H9 (cell line): ENCODE results near the gene POLD1. TPM values are rescaled to one million over a fixed set of nuclear protein-coding genes. Genes with fewer than 3 reads are reported as not detected.
A peak's percentile ranks its signal among the peaks of the same experiment; 100 is the strongest.
"Not testable (repeated sequence)": the region's sequence is repeated elsewhere in the genome, so short reads cannot be mapped to it uniquely, and the experiment has no call there.

Source experiments
- DNase-seq: peaks from one replicate; pipeline ENCODE4 v3.0.0-alpha.2; 2017
- H2AFZ ChIP-seq: one replicate; pipeline ENCODE4 v1.6.1; 2013; ENCODE audit warnings: mild to moderate bottlenecking, low read length, control low read depth, moderate library complexity
- H2AK5ac ChIP-seq: 2 replicates; pipeline ENCODE4 v1.6.1; 2013; ENCODE audit warnings: low read length, control low read depth, mixed read lengths; ENCODE audit not compliant: insufficient read length
- H2BK120ac ChIP-seq: one replicate; pipeline ENCODE4 v1.6.1; 2013; ENCODE audit warnings: low read depth, mild to moderate bottlenecking, low read length, control low read depth, inconsistent platforms; ENCODE audit not compliant: poor library complexity, severe bottlenecking
- H2BK12ac ChIP-seq: 2 replicates; pipeline ENCODE4 v1.6.1; 2013; ENCODE audit warnings: low read length, control low read depth, mixed read lengths, low read depth; ENCODE audit not compliant: insufficient read length
- H2BK15ac ChIP-seq: 2 replicates; pipeline ENCODE4 v1.6.1; 2013; ENCODE audit warnings: low read depth, low read length, control low read depth
- H2BK20ac ChIP-seq: one replicate; pipeline ENCODE4 v1.6.1; 2013; ENCODE audit warnings: low read depth, mild to moderate bottlenecking, low read length, control low read depth, inconsistent platforms; ENCODE audit not compliant: poor library complexity, severe bottlenecking
- H2BK5ac ChIP-seq: 2 replicates; pipeline ENCODE4 v1.6.1; 2013; ENCODE audit warnings: low read length, control low read depth, mixed read lengths; ENCODE audit not compliant: insufficient read length
- H3K14ac ChIP-seq: 2 replicates; pipeline ENCODE4 v1.6.1; 2013; ENCODE audit warnings: low read length, control low read depth; ENCODE audit not compliant: insufficient read depth
- H3K18ac ChIP-seq: 2 replicates; pipeline ENCODE4 v1.6.1; 2013; ENCODE audit warnings: low read depth, mild to moderate bottlenecking, mixed read lengths, low read length, control low read depth; ENCODE audit not compliant: insufficient read length
- H3K23ac ChIP-seq: 2 replicates; pipeline ENCODE4 v1.6.1; 2013; ENCODE audit warnings: low read length, control low read depth, mixed read lengths, low read depth; ENCODE audit not compliant: insufficient read length
- H3K23me2 ChIP-seq: 2 replicates; pipeline ENCODE4 v1.6.1; 2013; ENCODE audit warnings: low read depth, mild to moderate bottlenecking, mixed read lengths, low read length, control low read depth; ENCODE audit not compliant: insufficient read length, poor library complexity, severe bottlenecking
- H3K27ac ChIP-seq: 2 replicates; pipeline ENCODE4 v1.5.1; 2013; ENCODE audit warnings: low read length, control low read depth, mixed read lengths, low read depth; ENCODE audit not compliant: insufficient read length
- H3K27me3 ChIP-seq: 2 replicates; pipeline ENCODE4 v1.6.1; 2013; ENCODE audit warnings: low read length, control low read depth, inconsistent platforms; ENCODE audit not compliant: insufficient read depth
- H3K4ac ChIP-seq: 2 replicates; pipeline ENCODE4 v1.6.1; 2013; ENCODE audit warnings: low read depth, mild to moderate bottlenecking, control low read depth, inconsistent platforms, low read length, moderate library complexity
- H3K4me1 ChIP-seq: 2 replicates; pipeline ENCODE4 v1.6.1; 2013; ENCODE audit warnings: low read length, control low read depth, inconsistent platforms; ENCODE audit not compliant: insufficient read depth
- H3K4me2 ChIP-seq: 2 replicates; pipeline ENCODE4 v1.6.1; 2013; ENCODE audit warnings: low read length, control low read depth, mixed read lengths; ENCODE audit not compliant: insufficient read length, insufficient read depth
- H3K56ac ChIP-seq: 2 replicates; pipeline ENCODE4 v1.6.1; 2013; ENCODE audit warnings: low read depth, mild to moderate bottlenecking, mixed read lengths, low read length, control low read depth; ENCODE audit not compliant: insufficient read length
- H3K79me1 ChIP-seq: 2 replicates; pipeline ENCODE4 v1.6.1; 2013; ENCODE audit warnings: low read depth, mild to moderate bottlenecking, moderate library complexity, low read length, control low read depth, inconsistent platforms; ENCODE audit not compliant: insufficient read depth, poor library complexity, severe bottlenecking
- H3K79me2 ChIP-seq: 2 replicates; pipeline ENCODE4 v1.6.1; 2013; ENCODE audit warnings: low read length, control low read depth, inconsistent platforms; ENCODE audit not compliant: insufficient read depth
- H3K9ac ChIP-seq: 2 replicates; pipeline ENCODE4 v1.6.1; 2013; ENCODE audit warnings: low read length, control low read depth, mixed read lengths; ENCODE audit not compliant: insufficient read length; ENCODE audit errors: extremely low read depth
- H3K9me3 ChIP-seq: one replicate; pipeline ENCODE4 v1.6.1; 2013; ENCODE audit warnings: low read depth, low read length, inconsistent platforms; ENCODE audit not compliant: control insufficient read depth
- H3T11ph ChIP-seq: one replicate; pipeline ENCODE4 v1.6.1; 2013; ENCODE audit warnings: mild to moderate bottlenecking, low read length, control low read depth, inconsistent platforms
- H4K20me1 ChIP-seq: one replicate; pipeline ENCODE4 v1.6.1; 2013; ENCODE audit not compliant: control insufficient read depth, insufficient read length, insufficient read depth
- H4K5ac ChIP-seq: 2 replicates; pipeline ENCODE4 v1.6.1; 2013; ENCODE audit warnings: low read depth, mild to moderate bottlenecking, mixed read lengths, low read length, control low read depth; ENCODE audit not compliant: insufficient read length
- H4K8ac ChIP-seq: replicated peaks from 2 replicates; pipeline ENCODE4 v1.6.1; 2013; ENCODE audit warnings: low read length, control low read depth, mixed read lengths, low read depth; ENCODE audit not compliant: insufficient read length
- H4K91ac ChIP-seq: 2 replicates; pipeline ENCODE4 v1.6.1; 2013; ENCODE audit warnings: low read depth, mild to moderate bottlenecking, moderate library complexity, mixed read lengths, low read length, control low read depth; ENCODE audit not compliant: insufficient read length
- H3K27ac Mint-ChIP-seq, 3 experiments: 2 replicates in 2 of 3; 3 replicates in 1 of 3; pipeline ENCODE4 v1.8.0; 2020 to 2021; ENCODE audit warnings: mixed read lengths in 3 of 3, mild to moderate bottlenecking in 1 of 3, moderate library complexity in 1 of 3
- H3K27me3 Mint-ChIP-seq: 2 replicates; pipeline ENCODE4 v1.8.0; 2021; ENCODE audit warnings: low read depth, mild to moderate bottlenecking, moderate library complexity, mixed read lengths
- H3K36me3 Mint-ChIP-seq, 3 experiments: 2 replicates in 2 of 3; 3 replicates in 1 of 3; pipeline ENCODE4 v1.8.0; 2020 to 2021; ENCODE audit warnings: low read depth in 3 of 3, mixed read lengths in 3 of 3; ENCODE audit not compliant: insufficient read depth in 1 of 3
- H3K4me1 Mint-ChIP-seq, 2 experiments: 2 replicates each; pipeline ENCODE4 v1.8.0; 2020; ENCODE audit warnings: mixed read lengths in 2 of 2
- H3K4me3 Mint-ChIP-seq, 2 experiments: 2 replicates in 1 of 2; 3 replicates in 1 of 2; pipeline ENCODE4 v1.8.0; 2020 to 2021; ENCODE audit warnings: mild to moderate bottlenecking in 2 of 2, mixed read lengths in 2 of 2, moderate library complexity in 1 of 2
- H3K9me3 Mint-ChIP-seq, 2 experiments: 2 replicates in 1 of 2; 3 replicates in 1 of 2; pipeline ENCODE4 v1.8.0; 2020; ENCODE audit warnings: mild to moderate bottlenecking in 2 of 2, mixed read lengths in 2 of 2, moderate library complexity in 1 of 2
- WGBS: extraction: QIAGEN DNeasy Blood & Tissue Kit; methylation state at CpG from one replicate; pipeline ENCODE4 v1.1.7; 2013; ENCODE audit warnings: missing lambda C conversion rate, low lambda C conversion rate, mixed read lengths; ENCODE audit not compliant: insufficient read length; ENCODE audit errors: extremely low coverage; 5-methylcytosine and 5-hydroxymethylcytosine counted together
- total RNA-seq: library from RNA; stranded (reverse); gene quantifications from 2 replicates; pipeline ENCODE4 v1.2.1, GENCODE V29; 2021
- TF ChIP-seq, protein P1 (sequence below): fragments of 200-600 bp; sonication (generic); conservative IDR thresholded peaks from 3 replicates; pipeline ENCODE4 v1.8.0; 2021; ENCODE audit warnings: antibody characterized with exemption, mild to moderate bottlenecking

The POLD1 gene
- total RNA-seq, 1 experiment from 2014 or later, result 165 TPM

DNA sequence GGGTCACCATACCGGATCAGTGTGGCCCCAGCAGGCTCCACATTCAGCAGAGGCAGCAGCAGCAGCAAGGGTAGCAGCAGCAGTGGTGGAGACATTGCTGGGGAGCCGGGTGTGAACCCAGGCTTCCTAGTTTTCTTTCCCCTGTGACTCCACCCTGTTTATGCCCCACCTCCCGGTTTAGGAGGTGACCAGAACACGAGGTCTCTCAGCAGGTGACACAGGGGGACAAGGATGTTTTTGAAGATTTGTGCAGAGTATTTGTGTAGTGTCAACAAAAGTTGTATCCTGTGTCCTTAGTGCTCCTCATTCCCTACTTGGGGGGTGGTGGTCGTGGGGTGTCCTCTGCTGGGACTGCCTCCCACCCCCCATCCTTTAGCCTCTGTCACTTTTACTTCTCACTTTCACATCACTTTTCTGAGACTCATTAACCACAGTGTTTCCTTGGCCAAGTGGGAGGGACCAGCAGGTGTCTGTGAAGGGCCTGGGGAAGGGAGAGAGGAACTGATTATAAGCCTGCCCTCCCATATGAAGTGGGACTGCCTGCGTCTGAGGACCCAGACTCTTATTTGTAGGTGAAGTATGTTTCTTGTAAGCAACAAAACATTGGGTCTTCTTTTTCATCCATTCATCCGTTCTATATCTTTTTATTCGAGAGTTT, 39.4 kb upstream of the POLD1 start:
- Histone ChIP-seq H2AFZ (no peak overlapping the region), H4K91ac (no peak overlapping the region), H3K27me3 (no peaks in the 10 kb centered on the region), H3K9me3 (no peaks in the 10 kb centered on the region), H3K4me1 (no peaks in the 10 kb centered on the region), H3K79me2 (no peaks in the 10 kb centered on the region), H3K27ac (no peak overlapping the region), H3K79me1 (no peaks in the 10 kb centered on the region), H2BK12ac (no peak overlapping the region), H3K9ac (no peak overlapping the region), H3K14ac (no peak overlapping the region), H3K4me2 (no peak overlapping the region), H3T11ph (no peak overlapping the region), H2BK15ac (no peak overlapping the region), H2BK20ac (no peak overlapping the region), H4K20me1 (no peaks in the 10 kb centered on the region), H3K23ac (no peak overlapping the region), H4K5ac (no peak overlapping the region), H3K23me2 (no peaks in the 10 kb centered on the region), H3K18ac (no peak overlapping the region), H2BK5ac (no peak overlapping the region), H4K8ac (no peak overlapping the region), H2BK120ac (no peak overlapping the region), H3K56ac (no peak overlapping the region), H3K4ac (no peak overlapping the region), H2AK5ac (no peak overlapping the region)
- no CpG with 5 or more reads among the region's 8 CpGs for WGBS
- Mint-ChIP-seq H3K27me3 (no peaks in the 10 kb centered on the region), H3K9me3 (peaks cover 0 to 5% of the 10 kb centered on the region in 2 experiments; a peak in 3 of 5 replicates), H3K27ac (peak overlapping the region in 1 of 3 experiments; percentile 20; a peak in 2 of 7 replicates), H3K4me3 (no peak overlapping the region), H3K36me3 (peaks cover 16 to 24% (median 17%) of the 10 kb centered on the region in 3 experiments), H3K4me1 (no peaks in the 10 kb centered on the region)
- TF ChIP-seq, protein P1, sequence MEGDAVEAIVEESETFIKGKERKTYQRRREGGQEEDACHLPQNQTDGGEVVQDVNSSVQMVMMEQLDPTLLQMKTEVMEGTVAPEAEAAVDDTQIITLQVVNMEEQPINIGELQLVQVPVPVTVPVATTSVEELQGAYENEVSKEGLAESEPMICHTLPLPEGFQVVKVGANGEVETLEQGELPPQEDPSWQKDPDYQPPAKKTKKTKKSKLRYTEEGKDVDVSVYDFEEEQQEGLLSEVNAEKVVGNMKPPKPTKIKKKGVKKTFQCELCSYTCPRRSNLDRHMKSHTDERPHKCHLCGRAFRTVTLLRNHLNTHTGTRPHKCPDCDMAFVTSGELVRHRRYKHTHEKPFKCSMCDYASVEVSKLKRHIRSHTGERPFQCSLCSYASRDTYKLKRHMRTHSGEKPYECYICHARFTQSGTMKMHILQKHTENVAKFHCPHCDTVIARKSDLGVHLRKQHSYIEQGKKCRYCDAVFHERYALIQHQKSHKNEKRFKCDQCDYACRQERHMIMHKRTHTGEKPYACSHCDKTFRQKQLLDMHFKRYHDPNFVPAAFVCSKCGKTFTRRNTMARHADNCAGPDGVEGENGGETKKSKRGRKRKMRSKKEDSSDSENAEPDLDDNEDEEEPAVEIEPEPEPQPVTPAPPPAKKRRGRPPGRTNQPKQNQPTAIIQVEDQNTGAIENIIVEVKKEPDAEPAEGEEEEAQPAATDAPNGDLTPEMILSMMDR, result no peak
- no peak for DNase-seq

DNA sequence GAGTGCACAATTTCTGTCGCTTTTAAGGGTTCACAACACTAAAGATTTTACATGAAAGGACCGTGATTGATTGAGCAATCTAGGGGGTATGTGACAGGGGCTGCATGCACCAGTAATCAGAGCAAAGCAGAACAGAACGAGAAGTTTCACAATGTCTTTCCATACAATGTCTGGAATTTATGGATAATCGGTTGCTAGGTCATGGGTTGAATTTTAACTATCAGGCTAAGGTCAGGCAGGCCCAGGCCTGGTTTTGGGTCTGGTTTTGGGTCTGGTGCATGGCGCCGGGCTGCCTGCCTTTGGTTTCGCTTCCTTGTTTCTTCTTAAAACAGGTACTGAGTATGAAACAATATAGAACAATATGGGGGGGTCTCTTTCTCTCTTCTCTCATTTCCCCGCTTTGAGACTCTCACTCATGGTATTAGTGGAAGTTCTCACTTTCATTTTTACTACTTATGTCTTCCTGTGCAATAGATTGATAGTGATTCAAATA, 37.0 kb upstream of the POLD1 start:
- H3K56ac ChIP-seq, H2BK20ac ChIP-seq, H3K23me2 ChIP-seq, DNase-seq, H3K4me1 Mint-ChIP-seq, H3K27me3 ChIP-seq, H3K23ac ChIP-seq, H3K27ac ChIP-seq, H3K9ac ChIP-seq, H4K8ac ChIP-seq, H2BK5ac ChIP-seq, H2BK120ac ChIP-seq, H3K4me1 ChIP-seq, H3K9me3 ChIP-seq, H2BK12ac ChIP-seq, H2BK15ac ChIP-seq, H3K18ac ChIP-seq, H3K4me2 ChIP-seq, H3K4ac ChIP-seq, H4K5ac ChIP-seq, H2AK5ac ChIP-seq, H3K4me3 Mint-ChIP-seq, H3K14ac ChIP-seq, H3K27ac Mint-ChIP-seq, H4K91ac ChIP-seq, H3K79me1 ChIP-seq, H3K79me2 ChIP-seq, H3K27me3 Mint-ChIP-seq, H3K9me3 Mint-ChIP-seq, H4K20me1 ChIP-seq, H2AFZ ChIP-seq, H3T11ph ChIP-seq: not testable (repeated sequence)
- H3K36me3 Mint-ChIP-seq, result peaks cover 11 to 19% (median 11%) of the 10 kb centered on the region in 3 experiments
- WGBS, result no CpG with 5 or more reads among the region's 8 CpGs
